Caco-2 (cell line): Measurements from ENCODE around the gene NQO1. TPM values are rescaled to one million over a fixed set of nuclear protein-coding genes. Genes with fewer than 3 reads are reported as not detected.
"Not testable (repeated sequence)": the region's sequence is repeated elsewhere in the genome, so short reads cannot be mapped to it uniquely, and the experiment has no call there.

Source experiments
- BruUV-seq: library from RNA; stranded (reverse); fragments of 400-500 nt; replicated peaks from 2 replicates; lab custom pipeline; 2021; lab: Mats Ljungman, UMichigan
- CTCF ChIA-PET: fragments of 300-600 bp; sonication (Branson Sonifier 250); formaldehyde crosslinking; loops from one replicate; lab custom pipeline; 2022; ENCODE audit warnings: antibody characterized with exemption; lab: Charles Lee
- POLR2A ChIA-PET: fragments of 300-600 bp; sonication (Branson Sonifier 250); formaldehyde crosslinking; loops from one replicate; lab custom pipeline; 2022; ENCODE audit warnings: antibody characterized with exemption; lab: Charles Lee
- DNase-seq, 2 experiments: peaks; one replicate each; pipeline versions ENCODE4 v3.0.0 to v3.0.0-alpha.2; 2020 to 2022
- H3K27me3 ChIP-seq: replicated peaks from 2 replicates; pipeline ENCODE4 v1.6.0; 2011; ENCODE audit warnings: low read length; ENCODE audit not compliant: control insufficient read depth, insufficient read depth
- H3K36me3 ChIP-seq: 2 replicates; pipeline ENCODE4 v1.5.1; 2011; ENCODE audit warnings: low read length; ENCODE audit not compliant: control insufficient read depth, insufficient read depth
- H3K4me1 ChIP-seq: fragments of 250-450 bp; sonication (Bioruptor Pico); 2 replicates; pipeline ENCODE4 v1.5.1; 2020; ENCODE audit warnings: mild to moderate bottlenecking
- H3K4me3 ChIP-seq: 2 replicates; pipeline ENCODE4 v1.5.1; 2011; ENCODE audit warnings: low read depth, mild to moderate bottlenecking, control low read depth, low read length
- H3K9me3 ChIP-seq: fragments of 250-450 bp; sonication (Bioruptor Pico); 2 replicates; pipeline ENCODE4 v1.5.1; 2020; ENCODE audit warnings: mild to moderate bottlenecking, moderate library complexity
- H3K27ac Mint-ChIP-seq: one replicate; pipeline ENCODE4 v1.8.0; 2022; ENCODE audit warnings: mixed read lengths; ENCODE audit not compliant: unreplicated experiment
- H3K27me3 Mint-ChIP-seq: one replicate; pipeline ENCODE4 v1.8.0; 2022; ENCODE audit warnings: mixed read lengths; ENCODE audit not compliant: insufficient read depth, unreplicated experiment
- H3K36me3 Mint-ChIP-seq: one replicate; pipeline ENCODE4 v1.8.0; 2022; ENCODE audit warnings: mild to moderate bottlenecking, mixed read lengths; ENCODE audit not compliant: insufficient read depth, unreplicated experiment
- H3K4me1 Mint-ChIP-seq: one replicate; pipeline ENCODE4 v1.8.0; 2022; ENCODE audit warnings: low read depth, mixed read lengths; ENCODE audit not compliant: unreplicated experiment
- H3K4me3 Mint-ChIP-seq: one replicate; pipeline ENCODE4 v1.8.0; 2022; ENCODE audit warnings: mild to moderate bottlenecking, moderate library complexity, mixed read lengths; ENCODE audit not compliant: unreplicated experiment
- H3K9me3 Mint-ChIP-seq: one replicate; pipeline ENCODE4 v1.8.0; 2022; ENCODE audit warnings: mixed read lengths; ENCODE audit not compliant: unreplicated experiment
- intact Hi-C: fragments of 100-400 bp; cut with micrococcal nuclease; formaldehyde crosslinking; loops from one replicate; pipeline ENCODE4 v1.10.0; 2022; ENCODE audit not compliant: unreplicated experiment
- total RNA-seq: library from RNA; stranded (reverse); gene quantifications from 2 replicates; pipeline ENCODE4 v1.2.3, GENCODE V29; 2022
- TF ChIP-seq, protein P1 (sequence below), 2 experiments: fragments of 200-600 bp in 1 of 2; IDR thresholded peaks; 1 replicate in 1 of 2; 2 replicates in 1 of 2; pipeline versions ENCODE4 v1.5.1 to v1.8.0; 2011 to 2022; ENCODE audit warnings: antibody characterized with exemption in 1 of 2, control low read depth in 1 of 2, inconsistent platforms in 1 of 2, low read depth in 1 of 2, low read length in 1 of 2, mild to moderate bottlenecking in 1 of 2, moderate library complexity in 1 of 2; ENCODE audit not compliant: insufficient read depth in 1 of 2, severe bottlenecking in 1 of 2, unreplicated experiment in 1 of 2

NQO1 gene
- total RNA-seq, 1 experiment from 2014 or later: 119 TPM

GRCh38 chr16:69762814-69763598 is 36.6 kb upstream of the NQO1 start:
- TF ChIP-seq, protein P1, sequence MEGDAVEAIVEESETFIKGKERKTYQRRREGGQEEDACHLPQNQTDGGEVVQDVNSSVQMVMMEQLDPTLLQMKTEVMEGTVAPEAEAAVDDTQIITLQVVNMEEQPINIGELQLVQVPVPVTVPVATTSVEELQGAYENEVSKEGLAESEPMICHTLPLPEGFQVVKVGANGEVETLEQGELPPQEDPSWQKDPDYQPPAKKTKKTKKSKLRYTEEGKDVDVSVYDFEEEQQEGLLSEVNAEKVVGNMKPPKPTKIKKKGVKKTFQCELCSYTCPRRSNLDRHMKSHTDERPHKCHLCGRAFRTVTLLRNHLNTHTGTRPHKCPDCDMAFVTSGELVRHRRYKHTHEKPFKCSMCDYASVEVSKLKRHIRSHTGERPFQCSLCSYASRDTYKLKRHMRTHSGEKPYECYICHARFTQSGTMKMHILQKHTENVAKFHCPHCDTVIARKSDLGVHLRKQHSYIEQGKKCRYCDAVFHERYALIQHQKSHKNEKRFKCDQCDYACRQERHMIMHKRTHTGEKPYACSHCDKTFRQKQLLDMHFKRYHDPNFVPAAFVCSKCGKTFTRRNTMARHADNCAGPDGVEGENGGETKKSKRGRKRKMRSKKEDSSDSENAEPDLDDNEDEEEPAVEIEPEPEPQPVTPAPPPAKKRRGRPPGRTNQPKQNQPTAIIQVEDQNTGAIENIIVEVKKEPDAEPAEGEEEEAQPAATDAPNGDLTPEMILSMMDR (IDR thresholded peaks at IDR 0.05; ENCODE audit: insufficient read depth in 1 of 2, low read depth in 1 of 2, low read length in 1 of 2, severe bottlenecking in 1 of 2, unreplicated experiment in 1 of 2): no peak
- H3K4me3 Mint-ChIP-seq: peak overlapping the region; percentile 77
- no peaks in the 10 kb centered on the region for H3K36me3 ChIP-seq
- H3K4me1 ChIP-seq: peaks cover 10% of the 10 kb centered on the region; the same call in 1 of the 2 replicates
- H3K36me3 Mint-ChIP-seq: peaks cover 26% of the 10 kb centered on the region
- POLR2A ChIA-PET: interaction anchor here (0.5 to 1.4 kb wide), 4 partner anchors 9 to 826 kb away, joined by 3 to 10 read pairs (median 4); partner anchors contain the start of genes NOB1 and NQO1
- H3K27me3 ChIP-seq: no peaks in the 10 kb centered on the region
- peak overlapping the region; percentile 77 for H3K4me3 ChIP-seq
- DNase-seq: peak in 1 of 2 experiments; percentile 34
- H3K27ac Mint-ChIP-seq: peak overlapping the region; percentile 93
- CTCF ChIA-PET: interaction anchor here (0.9 to 2.7 kb wide), 3 partner anchors 9 to 451 kb away, joined by 3 to 7 read pairs (median 6); partner anchors contain the start of gene NOB1
- H3K9me3 Mint-ChIP-seq: peaks cover 15% of the 10 kb centered on the region
- intact Hi-C loops: no loop called here
- BruUV-seq: no TSS peak
- peaks cover 7% of the 10 kb centered on the region for H3K4me1 Mint-ChIP-seq
- H3K27me3 Mint-ChIP-seq: no peaks in the 10 kb centered on the region
- H3K9me3 ChIP-seq: no peaks in the 10 kb centered on the region

DNA sequence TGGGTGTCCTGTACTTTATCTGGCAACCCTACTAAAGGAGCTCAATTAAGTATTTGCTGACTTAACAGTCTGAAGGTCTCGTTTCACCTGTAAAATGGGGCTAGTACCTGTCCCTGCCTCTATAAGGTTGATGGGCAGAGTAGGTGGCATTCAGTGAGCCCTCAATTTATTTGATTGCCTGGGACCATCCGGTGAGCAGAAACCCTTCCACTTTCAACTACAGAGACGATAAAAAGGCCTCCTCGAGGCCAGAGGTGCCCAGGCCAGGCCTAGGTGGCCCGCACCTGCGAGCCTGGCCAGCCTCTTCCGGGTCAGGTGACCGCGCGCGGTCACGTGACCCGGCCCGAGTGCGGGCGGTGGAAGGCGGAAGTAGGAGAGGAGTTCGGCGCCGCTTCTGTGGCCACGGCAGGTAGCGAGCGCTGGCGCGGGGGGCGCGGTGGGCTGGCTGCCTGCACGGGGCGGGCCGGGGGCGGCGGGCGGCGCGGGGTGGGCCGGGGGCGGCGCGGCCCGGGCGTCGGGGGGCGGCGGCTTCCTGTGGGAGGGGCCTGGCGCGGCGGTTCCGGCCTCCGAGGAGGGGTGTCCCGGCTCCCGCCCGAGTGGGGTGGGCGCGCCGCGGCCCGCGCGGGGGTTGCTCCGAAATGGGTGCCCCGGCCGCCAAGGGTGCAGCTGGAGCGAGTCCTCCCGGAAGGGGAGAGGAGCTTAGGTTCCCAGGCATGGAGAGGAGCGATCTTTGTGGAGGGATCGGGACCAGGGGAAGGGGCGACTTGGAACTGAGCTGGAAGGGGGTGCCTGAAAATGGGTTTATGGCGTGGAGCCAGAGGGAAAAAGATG is 35.8 kb upstream of the NQO1 start, which contains the start of gene WWP2:
WWP2 (plus strand) TSS at position 350 of the 831 bp plus-strand sequence. CDS start 24,679 bp downstream, outside the sequence.
- ChIA-PET POLR2A (interaction anchor here (0.7 to 1.4 kb wide), 3 partner anchors 8 to 36 kb away, joined by 3 to 10 read pairs (median 4); partner anchors contain the start of genes NOB1 and NQO1), CTCF (interaction anchor here (0.9 to 2.7 kb wide), 3 partner anchors 8 to 450 kb away, joined by 3 to 7 read pairs (median 6); partner anchors contain the start of gene NOB1)
- Mint-ChIP-seq H3K27ac (peak within 1 kb of the TSS; percentile 93), H3K9me3 (peaks cover 8% of the 10 kb centered on the region), H3K36me3 (peaks cover 26% of the 10 kb centered on the region), H3K4me3 (peak within 1 kb of the TSS; percentile 77), H3K4me1 (peaks cover 7% of the 10 kb centered on the region), H3K27me3 (no peaks in the 10 kb centered on the region)
- TF ChIP-seq, protein P1 (IDR thresholded peaks at IDR 0.05; ENCODE audit: insufficient read depth in 1 of 2, low read depth in 1 of 2, low read length in 1 of 2, severe bottlenecking in 1 of 2, unreplicated experiment in 1 of 2): no peak
- BruUV-seq: no TSS peak
- Histone ChIP-seq H3K4me3 (peak within 1 kb of the TSS; percentile 77), H3K36me3 (no peaks in the 10 kb centered on the region), H3K4me1 (peaks cover 10% of the 10 kb centered on the region; the same call in 1 of the 2 replicates), H3K27me3 (no peaks in the 10 kb centered on the region), H3K9me3 (no peaks in the 10 kb centered on the region)
- DNase-seq: peak; percentile 91
- intact Hi-C loops: no loop called here

GRCh38 chr16:69757375-69757774 is 31.0 kb upstream of the NQO1 start:
- H3K4me3 Mint-ChIP-seq, H3K4me1 Mint-ChIP-seq, H3K27ac Mint-ChIP-seq, intact Hi-C loops, BruUV-seq, H3K9me3 ChIP-seq, H3K36me3 ChIP-seq, CTCF ChIA-PET, DNase-seq, H3K27me3 Mint-ChIP-seq, H3K27me3 ChIP-seq, H3K9me3 Mint-ChIP-seq, H3K4me3 ChIP-seq: not testable (repeated sequence)
- peaks cover 34% of the 10 kb centered on the region for H3K36me3 Mint-ChIP-seq
- POLR2A ChIA-PET: interaction anchor here (0.6 kb wide), 1 partner anchor 397 kb away, joined by 3 read pairs; no protein-coding TSS in a partner anchor
- peaks cover 15% of the 10 kb centered on the region for H3K4me1 ChIP-seq
